Right lung (tissue), 5 donors: Measurements from ENCODE around the gene TALDO1. TPM values are rescaled to one million over a fixed set of nuclear protein-coding genes. Genes with fewer than 3 reads are reported as not detected.

Experiments used
- DNase-seq, 2 donors: peaks; one replicate each; pipeline ENCODE4 v3.0.0-alpha.2; 2013
- polyA plus RNA-seq, 5 donors: library from polyadenylated mRNA; unstranded; fragments of 120-200 nt; gene quantifications; one replicate each; pipeline versions ENCODE4 v1.2.1 to v1.2.3, GENCODE V29; 2013; ENCODE audit warnings: inconsistent platforms in 1 of 5, low replicate concordance in 1 of 5; ENCODE audit not compliant: insufficient read length in 5 of 5, insufficient read depth in 1 of 5

TALDO1 gene
- polyA plus RNA-seq, 5 donors = 100 to 129 (median 107) TPM

- no peak for DNase-seq
Observed at GRCh38 chr11:813456-814096, 66.3 kb downstream of the TALDO1 start.

Other genes with a start within 250 kb of the TALDO1 start
- 100 to 1,000 TPM in 1 of 5 donors, 10 to 100 TPM in 4; 63.3 to 130 (median 87.3) TPM for gene RNH1, start 240.2 kb upstream of the TALDO1 start, polyA plus RNA-seq
- 10 to 100 TPM; 27.3 to 63.3 (median 38.2) TPM for gene HRAS, start 211.9 kb upstream of the TALDO1 start, polyA plus RNA-seq
- 1 to 10 TPM; 2.3 to 5.0 (median 3.3) TPM for gene LRRC56, start 209.9 kb upstream of the TALDO1 start, polyA plus RNA-seq
- gene LMNTD2, start 186.7 kb upstream of the TALDO1 start, polyA plus RNA-seq = 1 to 10 TPM; 1.6 to 4.9 (median 2.8) TPM
- gene RASSF7, start 186.5 kb upstream of the TALDO1 start, polyA plus RNA-seq = 10 to 100 TPM; 16.5 to 41.2 (median 27.6) TPM
- gene PHRF1, start 171.0 kb upstream of the TALDO1 start, polyA plus RNA-seq = 10 to 100 TPM; 16.0 to 28.3 (median 20.4) TPM
- 10 to 100 TPM in 3 of 5 donors, 1 to 10 TPM in 2; 6.9 to 19.1 (median 11.5) TPM for gene IRF7, start 131.5 kb upstream of the TALDO1 start, polyA plus RNA-seq
- gene CDHR5, start 122.5 kb upstream of the TALDO1 start, polyA plus RNA-seq = under 1 TPM; 0.20 to 0.86 (median 0.58) TPM
- gene SCT, start 120.3 kb upstream of the TALDO1 start, polyA plus RNA-seq = 10 to 100 TPM in 1 of 5 donors, 1 to 10 TPM in 4; 1.2 to 14.9 (median 1.7) TPM
- gene DRD4, start 110.2 kb upstream of the TALDO1 start, polyA plus RNA-seq = 1 to 10 TPM in 2 of 5 donors, under 1 TPM in 3; 0.21 to 1.5 (median 0.74) TPM
- 10 to 100 TPM; 32.7 to 49.5 (median 37.7) TPM for gene DEAF1, start 52.2 kb upstream of the TALDO1 start, polyA plus RNA-seq
- 10 to 100 TPM; 23.2 to 35.8 (median 29.9) TPM for gene TMEM80, start 51.6 kb upstream of the TALDO1 start, polyA plus RNA-seq
- 10 to 100 TPM; 41.3 to 88.7 (median 81.2) TPM for gene EPS8L2, start 41.2 kb upstream of the TALDO1 start, polyA plus RNA-seq
- 10 to 100 TPM; 41.4 to 80.2 (median 61.8) TPM for gene GATD1, start 30.0 kb downstream of the TALDO1 start, polyA plus RNA-seq
- under 1 TPM in 3 of 5 donors, not detected in 2; 0.18 to 0.24 (median 0.22) TPM for gene CEND1, start 42.6 kb downstream of the TALDO1 start, polyA plus RNA-seq
- 10 to 100 TPM in 4 of 5 donors, 1 to 10 TPM in 1; 9.4 to 25.4 (median 15.7) TPM for gene SLC25A22, start 50.8 kb downstream of the TALDO1 start, polyA plus RNA-seq
- 10 to 100 TPM in 4 of 5 donors, 1 to 10 TPM in 1; 9.0 to 16.6 (median 11.6) TPM for gene PIDD1, start 57.8 kb downstream of the TALDO1 start, polyA plus RNA-seq
- gene RPLP2, start 62.5 kb downstream of the TALDO1 start, polyA plus RNA-seq = 1,000 to 10,000 TPM; 1,010 to 1,715 (median 1,239) TPM
- 10 to 100 TPM; 23.4 to 54.7 (median 38.0) TPM for gene PNPLA2, start 71.5 kb downstream of the TALDO1 start, polyA plus RNA-seq
- 10 to 100 TPM; 13.6 to 31.6 (median 21.5) TPM for gene CRACR2B, start 80.5 kb downstream of the TALDO1 start, polyA plus RNA-seq
- gene CD151, start 85.5 kb downstream of the TALDO1 start, polyA plus RNA-seq = 100 to 1,000 TPM; 124 to 208 (median 165) TPM
- gene POLR2L, start 95.1 kb downstream of the TALDO1 start, polyA plus RNA-seq = 100 to 1,000 TPM in 2 of 5 donors, 10 to 100 TPM in 3; 67.8 to 164 (median 85.4) TPM
- 10 to 100 TPM; 42.4 to 94.6 (median 63.9) TPM for gene TSPAN4, start 95.4 kb downstream of the TALDO1 start, polyA plus RNA-seq
- gene CHID1, start 163.3 kb downstream of the TALDO1 start, polyA plus RNA-seq = 100 to 1,000 TPM in 1 of 5 donors, 10 to 100 TPM in 4; 77.0 to 101 (median 86.2) TPM
- 10 to 100 TPM; 74.4 to 84.3 (median 79.2) TPM for gene AP2A2, start 178.4 kb downstream of the TALDO1 start, polyA plus RNA-seq